ENCODE results near the gene PTGES3.

Gene PTGES3

DNA sequence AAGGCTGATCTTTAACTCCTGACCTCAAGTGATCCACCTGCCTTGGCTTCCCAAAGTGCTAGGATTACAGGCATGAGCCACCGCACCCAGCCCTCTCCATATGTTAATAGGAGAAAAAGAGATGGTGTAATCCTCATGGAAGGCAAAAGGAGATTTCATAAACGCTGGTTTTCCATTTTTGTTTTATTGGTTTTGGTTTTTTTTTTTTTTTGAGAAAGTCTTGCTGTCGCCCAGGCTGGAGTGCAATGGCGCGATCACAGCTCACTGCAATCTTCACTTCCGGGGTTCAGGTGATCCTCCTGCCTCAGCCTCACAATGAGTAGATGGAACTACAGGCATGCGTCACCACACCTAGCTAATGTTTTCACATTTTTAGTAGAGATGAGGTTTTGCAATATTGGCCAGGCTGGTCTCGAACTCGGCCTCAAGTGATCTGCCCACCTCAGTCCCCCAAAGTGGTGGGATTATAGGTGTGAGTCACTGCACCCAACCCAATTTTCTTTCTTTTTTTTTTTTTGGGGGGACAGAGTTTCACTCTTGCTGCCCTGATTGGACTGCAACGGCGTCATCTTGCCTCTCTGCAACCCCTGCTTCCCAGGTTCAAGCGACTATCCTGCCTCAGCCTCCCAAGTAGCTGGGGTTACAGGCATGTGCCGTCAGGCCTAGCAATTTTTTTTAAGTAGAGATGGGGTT is 8.1 kb downstream of the PTGES3 start:
- no peak overlapping the region; the same call in 1 of the 2 replicates for H3K27ac ChIP-seq
- TF ChIP-seq, protein P1, sequence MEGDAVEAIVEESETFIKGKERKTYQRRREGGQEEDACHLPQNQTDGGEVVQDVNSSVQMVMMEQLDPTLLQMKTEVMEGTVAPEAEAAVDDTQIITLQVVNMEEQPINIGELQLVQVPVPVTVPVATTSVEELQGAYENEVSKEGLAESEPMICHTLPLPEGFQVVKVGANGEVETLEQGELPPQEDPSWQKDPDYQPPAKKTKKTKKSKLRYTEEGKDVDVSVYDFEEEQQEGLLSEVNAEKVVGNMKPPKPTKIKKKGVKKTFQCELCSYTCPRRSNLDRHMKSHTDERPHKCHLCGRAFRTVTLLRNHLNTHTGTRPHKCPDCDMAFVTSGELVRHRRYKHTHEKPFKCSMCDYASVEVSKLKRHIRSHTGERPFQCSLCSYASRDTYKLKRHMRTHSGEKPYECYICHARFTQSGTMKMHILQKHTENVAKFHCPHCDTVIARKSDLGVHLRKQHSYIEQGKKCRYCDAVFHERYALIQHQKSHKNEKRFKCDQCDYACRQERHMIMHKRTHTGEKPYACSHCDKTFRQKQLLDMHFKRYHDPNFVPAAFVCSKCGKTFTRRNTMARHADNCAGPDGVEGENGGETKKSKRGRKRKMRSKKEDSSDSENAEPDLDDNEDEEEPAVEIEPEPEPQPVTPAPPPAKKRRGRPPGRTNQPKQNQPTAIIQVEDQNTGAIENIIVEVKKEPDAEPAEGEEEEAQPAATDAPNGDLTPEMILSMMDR (conservative IDR thresholded peaks at IDR 0.05) = no peak

DNA sequence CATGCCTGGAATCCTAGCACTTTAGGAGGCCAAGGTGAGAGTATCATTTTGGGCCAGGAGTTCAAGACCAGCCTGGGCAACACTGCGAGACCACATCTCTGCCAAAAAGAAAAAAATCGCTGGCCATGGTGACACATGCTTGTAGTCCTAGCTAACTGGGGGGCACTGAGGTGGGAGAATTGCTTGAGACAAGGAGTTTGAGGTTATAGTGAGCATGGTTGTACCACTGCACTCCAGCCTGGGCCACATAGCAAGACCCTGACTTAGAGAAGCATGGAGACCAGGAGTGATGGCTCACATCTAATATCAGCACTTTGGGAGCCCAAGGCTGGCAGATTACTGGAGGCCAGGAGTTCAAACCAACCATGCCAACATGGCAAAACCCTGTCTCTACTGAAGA is 9.2 kb downstream of the PTGES3 start:
- H3K27ac ChIP-seq = peak overlapping the region; percentile 19
- TF ChIP-seq, protein P1 (conservative IDR thresholded peaks at IDR 0.05) = no peak

DNA sequence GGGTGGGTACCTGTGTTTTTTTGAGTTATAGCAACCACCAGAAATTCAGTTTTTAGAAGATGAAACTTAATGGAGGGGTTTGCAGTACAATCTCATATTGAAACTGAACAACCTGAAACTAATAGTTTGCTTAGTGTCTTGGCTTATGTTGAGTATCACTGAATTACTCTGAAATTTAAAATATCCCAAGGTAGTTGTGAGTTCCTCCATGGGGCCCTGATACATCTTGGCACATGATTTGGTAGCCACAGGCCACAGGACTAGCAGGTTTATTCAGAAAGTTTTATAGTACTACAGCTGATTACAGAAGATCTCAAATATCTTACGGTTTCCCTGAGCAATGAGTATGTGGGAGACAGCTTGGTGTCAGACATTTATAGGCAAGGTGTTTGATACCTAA is 10.4 kb downstream of the PTGES3 start:
- peak overlapping the region; percentile 19 for H3K27ac ChIP-seq
- TF ChIP-seq, protein P1 (conservative IDR thresholded peaks at IDR 0.05) = no peak

DNA sequence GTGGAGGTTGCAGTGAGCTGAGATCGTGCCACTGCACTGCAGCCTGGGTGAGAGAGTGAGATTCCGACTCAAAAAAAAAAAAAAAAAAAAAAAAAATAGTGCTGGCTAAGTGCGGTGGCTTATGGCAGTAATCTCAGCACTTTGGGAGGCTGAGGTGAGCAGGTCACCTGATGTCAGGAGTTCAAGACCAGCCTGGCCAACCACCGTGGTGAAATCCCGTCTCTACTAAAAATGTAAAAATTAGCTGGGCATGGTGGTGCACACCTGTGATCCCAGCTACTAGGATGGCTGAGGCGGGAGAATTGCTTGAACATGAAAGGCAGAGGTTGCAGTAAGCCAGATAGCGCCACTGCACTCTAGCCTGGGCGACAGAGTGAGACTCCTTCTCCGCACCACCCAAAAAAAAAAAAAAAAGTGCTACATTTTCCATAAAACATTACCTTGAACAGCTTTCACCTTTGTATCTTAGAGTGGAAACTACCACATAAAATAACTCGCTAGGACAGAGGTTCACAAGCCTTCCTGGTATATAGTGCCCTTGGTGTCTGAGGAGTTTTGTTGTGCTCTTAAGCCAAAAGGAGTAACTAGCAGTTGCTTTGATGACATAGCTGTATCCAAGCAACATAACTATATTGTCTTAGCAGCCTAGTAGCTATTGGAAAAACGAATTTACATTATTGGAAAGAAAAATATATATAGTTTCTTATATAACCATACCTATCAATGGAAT is 11.1 kb downstream of the PTGES3 start:
- H3K27ac ChIP-seq = 0 out of 2 replicates have a peak overlapping the region, but pooled peaks have one; percentile 8
- TF ChIP-seq, protein P1 (conservative IDR thresholded peaks at IDR 0.05) = no peak

DNA sequence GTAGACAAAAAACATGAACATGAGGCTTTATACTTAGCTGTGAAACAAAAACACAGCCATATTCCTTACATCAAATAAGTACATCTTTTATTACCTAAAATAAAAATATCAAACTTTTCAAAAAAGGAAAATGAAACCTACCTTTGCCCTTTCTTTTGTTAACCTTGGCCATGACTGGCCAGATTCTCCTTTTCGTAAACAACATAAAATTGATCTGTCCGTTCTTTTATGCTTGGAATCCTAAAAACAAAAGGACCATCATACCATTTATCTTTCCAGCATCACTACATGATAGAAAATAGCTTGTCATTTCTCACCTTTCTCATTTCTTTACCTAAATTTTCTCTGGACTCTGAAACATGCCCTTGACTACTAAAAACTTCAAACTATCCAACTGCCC is 16.5 kb downstream of the PTGES3 start:
- H3K27ac ChIP-seq = peak overlapping the region; percentile 13; the same call in 1 of the 2 replicates
- TF ChIP-seq, protein P1 (conservative IDR thresholded peaks at IDR 0.05) = no peak

DNA sequence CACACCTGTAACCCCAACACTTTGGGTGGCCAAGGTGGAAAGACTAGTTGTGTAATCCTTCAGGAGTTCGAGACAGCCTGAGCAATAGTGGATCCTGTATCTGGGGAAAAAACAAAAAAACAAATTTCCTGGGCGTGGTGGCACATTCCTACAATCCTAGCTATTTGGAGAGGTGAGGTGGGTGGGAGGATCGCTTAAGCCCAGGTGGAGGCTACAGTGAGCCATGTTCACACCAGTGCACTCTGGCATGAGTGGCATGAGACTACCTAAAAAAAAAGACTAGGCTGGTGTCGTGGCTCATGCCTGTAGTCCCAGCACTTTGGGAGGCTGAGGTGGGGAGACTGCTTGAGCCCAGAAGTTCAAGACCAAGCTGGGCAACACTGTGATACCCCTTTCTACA is 17.2 kb downstream of the PTGES3 start:
- H3K27ac ChIP-seq = no peak overlapping the region; the same call in 1 of the 2 replicates
- TF ChIP-seq, protein P1 (conservative IDR thresholded peaks at IDR 0.05) = no peak

DNA sequence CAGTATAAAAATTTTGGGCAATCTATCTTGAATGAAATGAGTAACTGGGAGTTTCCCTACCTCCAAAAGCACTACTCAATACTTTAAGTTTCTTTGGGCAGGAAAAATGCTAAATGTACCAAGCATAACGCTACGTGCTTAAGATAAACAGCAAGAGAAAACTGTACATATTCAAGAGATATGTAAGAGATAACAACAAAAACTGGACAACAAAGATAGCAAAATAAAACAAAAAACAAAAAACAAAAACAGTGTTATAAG is 20.0 kb downstream of the PTGES3 start:
- TF ChIP-seq, protein P1 (conservative IDR thresholded peaks at IDR 0.05) = no peak
- H3K27ac ChIP-seq = no peak overlapping the region

Measured in VCaP (cell line).